K562 (cell line): ENCODE results near the gene MICAL1. TPM values are rescaled to one million over a fixed set of nuclear protein-coding genes. Genes with fewer than 3 reads are reported as not detected.

Source experiments
- CCNT2 ChIP-seq: IDR thresholded peaks from 2 replicates; pipeline ENCODE4 v1.6.1; 2011; ENCODE audit warnings: borderline replicate concordance, low read depth, mild to moderate bottlenecking, moderate library complexity, mixed read lengths, low read length; ENCODE audit not compliant: insufficient read length; ENCODE audit errors: extremely low read depth
- CEBPB ChIP-seq: fragments of 450-650 bp; IDR thresholded peaks from 2 replicates; pipeline ENCODE4 v1.6.1; 2016; ENCODE audit warnings: missing genetic modification characterization, missing compliant biosample characterization
- E2F5 ChIP-seq: sonication (generic); formaldehyde crosslinking; IDR thresholded peaks from 2 replicates; pipeline ENCODE4 v1.8.0; 2022; ENCODE audit warnings: mild to moderate bottlenecking, missing genetic modification reagents
- LCOR ChIP-seq: sonication (generic); formaldehyde crosslinking; IDR thresholded peaks from 2 replicates; pipeline ENCODE4 v1.8.0; 2022; ENCODE audit warnings: mild to moderate bottlenecking, missing genetic modification reagents
- NFIC ChIP-seq: fragments of 450-650 bp; IDR thresholded peaks from 2 replicates; pipeline ENCODE4 v1.6.1; 2017; ENCODE audit warnings: mild to moderate bottlenecking, inconsistent platforms
- PTBP1 ChIP-seq: fragments of 200-400 bp; formaldehyde crosslinking; IDR thresholded peaks from 2 replicates; pipeline ENCODE4 v1.6.1; 2017; ENCODE audit warnings: low read depth, low read length
- SLC30A9 ChIP-seq: fragments of 250-450 bp; sonication (Bioruptor Pico); IDR thresholded peaks from 2 replicates; pipeline ENCODE4 v1.8.0; 2022; ENCODE audit warnings: mild to moderate bottlenecking, moderate library complexity
- TGIF2 ChIP-seq: sonication (generic); formaldehyde crosslinking; IDR thresholded peaks from 2 replicates; pipeline ENCODE4 v1.8.1; 2022; ENCODE audit warnings: mild to moderate bottlenecking, missing genetic modification reagents, moderate library complexity
- UBTF ChIP-seq, 2 experiments: IDR thresholded peaks; 2 replicates each; pipeline ENCODE4 v1.6.1; 2012; ENCODE audit warnings: improper control_type of control experiment in 2 of 2, low read depth in 2 of 2, low read length in 2 of 2, borderline replicate concordance in 1 of 2
- ZBTB40 ChIP-seq, 2 experiments: fragments of 450-650 bp in 1 of 2; sonication (generic) in 1 of 2; formaldehyde crosslinking in 1 of 2; IDR thresholded peaks; 2 replicates each; pipeline versions ENCODE4 v1.7.1 to v1.9.0; 2016 to 2022; ENCODE audit warnings: inconsistent platforms in 1 of 2, mild to moderate bottlenecking in 1 of 2, missing genetic modification reagents in 1 of 2
- ZFP1 ChIP-seq: fragments of 450-650 bp; formaldehyde crosslinking; IDR thresholded peaks from 2 replicates; pipeline ENCODE4 v1.4.0; 2020; ENCODE audit warnings: mild to moderate bottlenecking, mixed read lengths
- ZNF184 ChIP-seq: sonication (generic); formaldehyde crosslinking; IDR thresholded peaks from 2 replicates; pipeline ENCODE4 v1.5.0; 2020; ENCODE audit warnings: missing genetic modification reagents
- polyA plus RNA-seq, 8 experiments: library from polyadenylated mRNA; depleted of rRNA in 4 of 8; stranded (reverse) in 5 of 8; unstranded in 3 of 8; fragments of >200 nt; fragmentation: Nextera tagmentation in 2 of 8; fragmentation: Illumina TruSeq in 1 of 8; extraction: Ambion mirVana in 2 of 8; extraction: Trizol in 1 of 8; gene quantifications; 2 replicates each; pipeline versions ENCODE4 v1.2.1 to v1.2.3, GENCODE V29; 2011 to 2014; ENCODE audit warnings: inconsistent platforms in 1 of 8, missing spikeins in 1 of 8
- total RNA-seq, 7 experiments: library from RNA; depleted of rRNA in 6 of 7; stranded (reverse); fragments of >200 nt in 6 of 7; fragmentation: Illumina TruSeq in 2 of 7; extraction: Trizol in 2 of 7; gene quantifications; 2 replicates each; pipeline versions ENCODE4 v1.2.1 to v1.2.3, GENCODE V29; 2011 to 2021; ENCODE audit warnings: low replicate concordance in 1 of 7

MICAL1 gene
- total and polyA plus RNA-seq, 9 of the 15 experiments (the other 6 are each of a cell fraction or from before 2014, with no cell fraction given), result 0.07 to 15.2 (median 7.0) TPM

DNA sequence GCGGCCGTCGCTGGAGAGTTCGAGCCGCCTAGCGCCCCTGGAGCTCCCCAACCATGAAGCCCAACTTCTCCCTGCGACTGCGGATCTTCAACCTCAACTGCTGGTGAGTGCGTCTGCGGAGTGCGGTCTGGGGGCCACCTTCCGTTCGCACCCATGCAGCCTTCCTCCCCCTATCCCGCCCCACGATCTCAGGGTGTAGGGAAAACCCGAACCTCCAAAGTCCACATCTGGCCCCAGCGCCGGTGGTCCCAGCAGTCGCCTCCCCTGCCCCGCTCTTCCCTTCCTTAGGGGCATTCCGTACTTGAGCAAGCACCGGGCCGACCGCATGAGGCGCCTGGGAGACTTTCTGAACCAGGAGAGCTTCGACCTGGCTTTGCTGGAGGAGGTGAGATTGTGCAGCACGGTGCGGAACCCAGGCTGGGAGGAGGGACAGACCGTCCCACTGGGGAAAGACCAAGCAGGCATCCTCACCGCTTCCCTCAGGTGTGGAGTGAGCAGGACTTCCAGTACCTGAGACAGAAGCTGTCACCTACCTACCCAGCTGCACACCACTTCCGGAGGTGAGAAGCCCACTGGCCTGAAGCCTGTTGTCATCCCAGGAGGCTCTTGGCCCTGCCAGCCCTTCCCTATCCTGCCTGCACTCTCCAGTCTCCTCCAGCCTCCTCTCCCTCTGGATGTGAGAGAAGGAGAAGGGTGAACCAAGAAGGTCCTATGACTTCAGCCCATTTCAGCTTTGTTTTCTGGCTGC, 14.3 kb downstream of the MICAL1 start (continued):
- TF ChIP-seq ZBTB40 (IDR thresholded peaks at IDR 0.05) (peak; percentile 68; the same call in 1 of the 2 replicates), ZBTB40 (CRISPR knock-in tag; IDR thresholded peaks at IDR 0.05) (no peak), CCNT2 (no peak), CEBPB (tag) (no peak), UBTF (IDR thresholded peaks at IDR 0.05; ENCODE audit: borderline replicate concordance in 1 of 2, low read depth in 2 of 2, low read length in 2 of 2) (0 out of 4 replicates have a peak, but pooled peaks of 1 of the 2 experiments have one; percentile 17), E2F5 (CRISPR knock-in tag) (0 out of 2 replicates have a peak, but pooled peaks have one; percentile 72), SLC30A9 (no peak), TGIF2 (no peak), NFIC (no peak), LCOR (CRISPR knock-in tag) (no peak; the same call in 1 of the 2 replicates), ZFP1 (CRISPR knock-in tag) (no peak), PTBP1 (no peak), ZNF184 (peak; percentile 90)
